Ishikawa (cell line): ENCODE results near the gene ASXL3.
A peak's percentile ranks its signal among the peaks of the same experiment; 100 is the strongest.

Source experiments
- CEBPB ChIP-seq: IDR thresholded peaks from 2 replicates; pipeline ENCODE4 v1.6.1; 2012
- CREB1 ChIP-seq: IDR thresholded peaks from 2 replicates; pipeline ENCODE4 v1.6.1; 2012; ENCODE audit warnings: low read depth
- EGR1 ChIP-seq: IDR thresholded peaks from 2 replicates; pipeline ENCODE4 v1.6.1; 2012
- EP300 ChIP-seq: IDR thresholded peaks from 2 replicates; pipeline ENCODE4 v1.6.1; 2012; ENCODE audit warnings: borderline replicate concordance
- FOXM1 ChIP-seq: IDR thresholded peaks from 2 replicates; pipeline ENCODE4 v1.6.1; 2012; ENCODE audit warnings: low read depth, borderline replicate concordance
- MAX ChIP-seq: IDR thresholded peaks from 2 replicates; pipeline ENCODE4 v1.6.1; 2012
- NFIC ChIP-seq: IDR thresholded peaks from 2 replicates; pipeline ENCODE4 v1.6.1; 2012
- RAD21 ChIP-seq: IDR thresholded peaks from 2 replicates; pipeline ENCODE4 v1.6.1; 2012; ENCODE audit warnings: low read depth
- REST ChIP-seq: IDR thresholded peaks from 2 replicates; pipeline ENCODE4 v1.6.1; 2012; ENCODE audit warnings: low read depth, mild to moderate bottlenecking
- TAF1 ChIP-seq: IDR thresholded peaks from 2 replicates; pipeline ENCODE4 v1.6.1; 2012; ENCODE audit warnings: low read depth, mild to moderate bottlenecking
- TCF12 ChIP-seq: IDR thresholded peaks from 2 replicates; pipeline ENCODE4 v1.6.1; 2012; ENCODE audit warnings: low read depth
- TEAD4 ChIP-seq: IDR thresholded peaks from 2 replicates; pipeline ENCODE4 v1.6.1; 2012
- USF1 ChIP-seq: IDR thresholded peaks from 2 replicates; pipeline ENCODE4 v1.6.1; 2012
- YY1 ChIP-seq: IDR thresholded peaks from 2 replicates; pipeline ENCODE4 v1.6.1; 2012; ENCODE audit warnings: low read depth
- ZBTB7A ChIP-seq: IDR thresholded peaks from 2 replicates; pipeline ENCODE4 v1.6.1; 2012; ENCODE audit warnings: low read depth

The ASXL3 gene

GRCh38 chr18:33577685-33578517, at the start of gene ASXL3:
ASXL3 (plus strand) TSS chr18:33578219; CDS start chr18:33578632, 413 bp downstream.
- TF ChIP-seq YY1: peak; percentile 71; the same call in 1 of the 2 replicates
- peak; percentile 58 for TF ChIP-seq MAX
- no peak for TF ChIP-seq CREB1
- no peak for TF ChIP-seq TEAD4
- no peak for TF ChIP-seq CEBPB

- TF ChIP-seq YY1: no peak
- TF ChIP-seq MAX: no peak
- TF ChIP-seq EGR1: no peak
- TF ChIP-seq EP300: no peak
- TF ChIP-seq USF1: no peak
- TF ChIP-seq TCF12: no peak
- TF ChIP-seq NFIC: no peak
- no peak for TF ChIP-seq CREB1
- TF ChIP-seq ZBTB7A: no peak
- TF ChIP-seq TAF1: no peak
Measured at GRCh38 chr18:33532978-33533377, 45.0 kb upstream of the ASXL3 start.

GRCh38 chr18:33536904-33537303, 41.1 kb upstream of the ASXL3 start:
- TF ChIP-seq TAF1 (no peak), FOXM1 (no peak), ZBTB7A (no peak), REST (no peak), CEBPB (no peak), YY1 (no peak), RAD21 (no peak), USF1 (no peak), NFIC (no peak), EP300 (no peak), CREB1 (no peak)

- TF ChIP-seq TCF12 (no peak), NFIC (no peak), FOXM1 (no peak), EP300 (no peak), ZBTB7A (no peak), CREB1 (no peak), USF1 (no peak), TEAD4 (no peak)
Measured at GRCh38 chr18:33538418-33539042, 39.5 kb upstream of the ASXL3 start.

GRCh38 chr18:33540392-33540791, 37.6 kb upstream of the ASXL3 start:
- TF ChIP-seq TEAD4 (no peak), REST (no peak), EGR1 (no peak), CEBPB (no peak), EP300 (no peak), TCF12 (no peak), RAD21 (no peak), YY1 (no peak), USF1 (no peak), NFIC (no peak), CREB1 (no peak)
